ENCODE measurements around the gene CCDC171. TPM values are rescaled to one million over a fixed set of nuclear protein-coding genes. Genes with fewer than 3 reads are reported as not detected.

CCDC171 gene
- total RNA-seq (20.4 TPM), polyA plus RNA-seq (1.6 TPM)

DNA sequence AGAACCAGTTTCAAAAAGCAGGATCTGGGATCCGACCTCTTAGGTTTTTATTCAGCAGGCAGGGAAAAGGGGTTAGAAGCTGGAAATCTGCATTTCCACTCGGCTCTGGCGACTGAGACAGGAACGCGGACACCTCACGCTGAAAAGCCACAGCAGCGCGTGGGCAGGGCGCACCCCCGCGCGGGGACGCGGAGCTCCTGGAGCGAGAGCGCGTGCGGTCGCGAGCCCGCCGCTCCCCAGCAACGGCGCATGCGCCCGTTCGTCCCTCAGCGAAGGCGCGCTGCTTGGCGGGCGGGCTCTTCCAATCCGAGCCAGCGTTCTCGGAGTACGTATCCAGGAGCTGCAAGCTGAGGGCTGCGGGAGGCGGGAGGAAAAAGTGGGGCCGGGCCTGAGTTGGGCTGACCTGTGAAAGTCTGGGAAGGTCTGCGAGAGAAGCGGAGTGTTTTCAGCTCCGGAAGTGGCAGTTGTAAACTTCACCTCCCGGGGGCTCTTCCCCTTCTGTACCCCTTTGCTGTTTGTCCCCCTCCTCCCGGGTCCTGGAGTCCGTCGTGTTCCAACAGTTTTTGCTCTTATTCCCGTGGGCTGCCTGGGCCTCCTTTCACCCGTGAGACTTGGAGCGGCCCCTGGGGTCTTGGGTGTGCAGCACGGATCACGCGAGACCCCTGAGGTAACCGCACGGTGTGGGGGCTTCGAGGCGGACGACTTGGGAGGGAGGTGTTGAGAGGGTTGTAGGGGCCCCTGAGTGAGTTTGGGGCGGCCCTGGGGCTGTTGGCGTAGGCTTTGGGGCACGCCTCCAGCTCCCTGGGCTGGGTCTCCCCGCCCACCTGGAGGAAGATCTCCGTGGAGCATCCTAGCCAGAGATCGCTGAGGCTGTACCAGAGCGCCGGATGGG is at the start of gene CCDC171:
Gene CCDC171 (plus strand): TSS at position 408 of the 892 bp plus-strand sequence. CDS start 11,046 bp downstream, outside the sequence.
- H3K36me3 ChIP-seq (ENCODE audit: insufficient read depth): no peaks in the 10 kb centered on the region
- H3K4me1 ChIP-seq (ENCODE audit: insufficient read depth): no peaks in the 10 kb centered on the region
- DNase-seq (ENCODE audit: extremely low spot score): peak; percentile 93
- under 1% methylated on average over 65 of the region's 65 CpGs for WGBS
- peak within 1 kb of the TSS; percentile 78 for H3K27ac ChIP-seq (ENCODE audit: low read depth)
- peak within 1 kb of the TSS; percentile 60 for H3K4me3 ChIP-seq (ENCODE audit: low read depth, low read length)

DNA sequence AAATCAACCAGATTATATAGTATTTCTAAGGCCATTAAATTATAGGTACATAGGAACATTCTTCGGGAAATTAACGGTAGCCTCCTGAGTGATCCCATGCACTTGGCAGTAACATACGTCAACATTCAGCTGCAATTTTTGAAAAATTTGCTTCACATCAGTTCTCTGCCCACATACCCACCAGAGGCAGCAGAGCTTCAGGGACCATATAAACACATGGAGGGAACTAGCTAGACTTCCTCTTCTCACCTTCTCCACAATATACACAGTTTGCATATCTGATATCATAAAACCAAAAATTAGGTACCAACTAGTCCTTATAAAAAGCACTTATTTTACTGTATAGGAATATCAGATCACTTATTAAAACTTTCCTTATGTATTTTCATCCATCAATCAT is 46.9 kb upstream of the CCDC171 start:
- Histone ChIP-seq H3K36me3 (ENCODE audit: insufficient read depth) (peaks cover 7% of the 10 kb centered on the region), H3K27ac (ENCODE audit: low read depth) (no peak overlapping the region), H3K4me1 (ENCODE audit: insufficient read depth) (no peaks in the 10 kb centered on the region), H3K4me3 (ENCODE audit: low read depth, low read length) (no peak overlapping the region)
- WGBS: 90% methylated on average over 3 of the region's 3 CpGs
- no peak for DNase-seq (ENCODE audit: extremely low spot score)

DNA sequence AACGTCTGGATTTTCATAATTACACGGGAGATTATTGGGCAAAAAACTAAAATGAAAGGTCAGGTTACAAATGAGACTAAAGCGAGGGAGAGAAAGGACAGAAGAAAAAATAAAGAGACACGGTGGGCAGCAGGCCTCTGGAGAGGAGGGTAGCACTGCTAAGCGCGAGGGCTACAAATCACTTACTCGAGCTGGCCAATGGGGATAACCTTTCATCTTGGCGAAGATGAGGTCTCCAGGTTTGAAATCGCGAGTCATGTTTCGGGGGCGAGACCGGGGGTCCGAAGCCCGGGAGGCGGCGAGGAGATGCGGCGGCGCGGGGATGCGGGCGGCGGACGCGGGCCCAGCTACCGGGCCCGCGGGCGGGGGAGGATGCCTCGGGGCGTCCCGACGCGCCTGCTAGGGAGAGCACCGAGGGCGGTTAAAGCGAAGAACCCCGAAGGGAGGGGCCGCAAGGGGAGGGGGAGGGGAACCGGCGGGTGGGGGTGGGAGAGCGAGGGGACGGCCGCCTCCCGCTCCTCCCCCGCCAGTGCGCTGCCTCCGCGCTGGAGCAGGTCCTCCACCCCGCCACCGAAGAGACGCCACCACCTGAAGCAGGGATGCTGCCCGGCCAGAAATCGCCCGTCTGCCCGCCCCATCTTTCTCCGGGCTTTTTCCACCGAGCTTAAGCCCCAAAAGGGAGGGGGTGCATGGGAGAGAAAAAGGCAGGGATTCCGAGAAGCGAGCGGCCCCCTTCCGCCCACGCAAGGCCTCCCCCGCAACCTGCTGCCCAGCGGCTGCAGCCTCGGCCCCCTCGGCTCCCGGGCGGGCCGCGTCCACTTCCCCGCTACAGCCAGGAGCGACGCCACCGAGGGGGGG is 42.7 kb upstream of the CCDC171 start:
- DNase-seq (ENCODE audit: extremely low spot score): no peak
- peak overlapping the region; percentile 89 for H3K27ac ChIP-seq (ENCODE audit: low read depth)
- peaks cover 7% of the 10 kb centered on the region for H3K36me3 ChIP-seq (ENCODE audit: insufficient read depth)
- H3K4me3 ChIP-seq (ENCODE audit: low read depth, low read length): peak overlapping the region; percentile 97
- H3K4me1 ChIP-seq (ENCODE audit: insufficient read depth): peaks cover 2% of the 10 kb centered on the region
- WGBS: under 1% methylated on average over 76 of the region's 76 CpGs

DNA sequence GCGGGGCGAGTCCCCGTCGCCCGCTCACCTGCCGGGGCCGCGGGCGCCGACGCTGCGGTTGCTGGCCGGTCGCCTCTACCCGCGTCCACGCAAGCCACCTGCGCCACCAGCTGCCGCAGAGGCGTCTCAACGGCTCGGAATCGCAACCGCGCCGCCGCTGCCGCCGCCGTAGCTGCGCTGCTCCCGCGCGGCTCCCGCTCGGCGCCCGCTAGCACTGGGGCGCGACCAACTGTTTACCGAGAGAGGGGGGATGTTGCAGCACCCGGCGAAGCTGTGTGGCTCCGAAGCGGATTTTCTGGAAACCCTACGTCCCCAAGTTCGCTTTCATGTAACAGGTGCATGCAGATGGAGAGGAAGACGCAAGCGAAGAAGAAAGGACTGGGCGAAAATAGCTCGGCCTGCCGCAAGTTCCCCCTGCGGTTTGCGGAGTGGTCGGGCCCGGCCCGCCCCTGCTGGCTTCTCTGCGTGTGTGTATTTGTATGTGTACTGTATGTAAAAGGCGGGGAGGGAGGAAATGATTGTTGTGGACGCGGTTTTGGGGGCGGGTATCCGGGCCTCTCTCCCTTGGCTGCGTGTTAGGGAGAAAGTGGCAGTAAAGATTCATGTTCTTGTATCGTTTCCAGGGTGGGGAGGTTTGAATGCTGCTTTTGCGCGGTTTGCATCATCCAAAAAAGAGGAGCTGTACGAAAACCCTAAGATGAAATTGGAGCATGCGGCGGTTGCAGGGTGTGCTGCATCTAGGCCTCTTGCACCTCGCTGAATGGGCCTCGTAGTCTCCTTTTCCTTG is 41.9 kb upstream of the CCDC171 start, which contains the start of gene PSIP1:
Gene PSIP1 (minus strand): TSS at position 182 of the 787 bp plus-strand sequence. CDS start 782 bp downstream, outside the sequence.
- WGBS: under 1% methylated on average over 72 of the region's 72 CpGs
- peak; percentile 76 for DNase-seq (ENCODE audit: extremely low spot score)

DNA sequence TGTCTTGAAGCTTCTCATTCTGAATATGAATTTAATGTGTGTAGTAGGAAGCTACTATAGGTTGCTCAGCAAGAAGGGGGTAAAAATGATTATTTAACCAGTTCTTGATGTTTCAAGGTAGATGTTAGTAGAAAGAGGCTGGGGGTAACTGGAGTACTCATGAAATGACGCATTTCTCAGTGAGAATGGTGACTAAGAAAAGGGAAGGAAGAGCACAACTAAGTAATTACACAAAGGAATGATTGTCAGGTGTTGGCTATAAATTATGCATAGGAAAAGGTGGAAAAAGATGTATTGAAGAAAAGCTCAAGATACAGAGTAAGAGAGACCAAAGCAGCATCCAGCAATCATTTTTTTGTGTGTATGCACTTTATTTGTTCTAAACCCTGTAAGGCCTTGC is 40.6 kb upstream of the CCDC171 start:
- H3K27ac ChIP-seq (ENCODE audit: low read depth): no peak overlapping the region
- WGBS: 88% methylated on average over 1 of the region's 1 CpG
- peaks cover 1% of the 10 kb centered on the region for H3K36me3 ChIP-seq (ENCODE audit: insufficient read depth)
- DNase-seq (ENCODE audit: extremely low spot score): no peak
- no peak overlapping the region for H3K4me3 ChIP-seq (ENCODE audit: low read depth, low read length)
- H3K4me1 ChIP-seq (ENCODE audit: insufficient read depth): peaks cover 2% of the 10 kb centered on the region

More for the DNA sequence above, 41.9 kb upstream of the CCDC171 start, which contains the start of gene PSIP1:
- peaks cover 5% of the 10 kb centered on the region for H3K36me3 ChIP-seq (ENCODE audit: insufficient read depth)
- peak within 1 kb of the TSS; percentile 97 for H3K4me3 ChIP-seq (ENCODE audit: low read depth, low read length)
- peaks cover 2% of the 10 kb centered on the region for H3K4me1 ChIP-seq (ENCODE audit: insufficient read depth)
- peak within 1 kb of the TSS; percentile 89 for H3K27ac ChIP-seq (ENCODE audit: low read depth)

DNA sequence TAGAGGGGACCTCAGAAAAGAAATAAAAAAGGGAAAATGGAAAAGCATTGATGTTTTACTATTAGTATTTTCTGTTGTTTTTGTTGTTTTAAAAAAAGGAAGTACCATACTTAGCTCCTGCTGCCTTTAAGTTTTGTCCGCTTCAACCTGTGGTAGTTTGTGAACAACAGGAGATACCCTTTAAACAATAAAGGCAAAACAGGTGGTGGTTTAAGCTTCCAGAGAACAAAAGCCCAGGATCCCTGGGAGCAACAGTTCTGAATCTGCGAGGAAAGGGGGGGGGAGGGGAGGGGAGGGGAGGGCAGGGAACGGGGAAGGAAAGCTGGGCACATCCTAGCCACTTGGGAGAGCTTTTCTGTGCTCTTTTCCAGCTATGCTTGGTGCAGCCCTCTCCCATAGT is 40.0 kb upstream of the CCDC171 start:
- WGBS: 42% methylated on average over 3 of the region's 3 CpGs
- Histone ChIP-seq H3K36me3 (ENCODE audit: insufficient read depth) (no peaks in the 10 kb centered on the region), H3K4me1 (ENCODE audit: insufficient read depth) (peaks cover 2% of the 10 kb centered on the region), H3K4me3 (ENCODE audit: low read depth, low read length) (no peak overlapping the region), H3K27ac (ENCODE audit: low read depth) (no peak overlapping the region)
- no peak for DNase-seq (ENCODE audit: extremely low spot score)

DNA sequence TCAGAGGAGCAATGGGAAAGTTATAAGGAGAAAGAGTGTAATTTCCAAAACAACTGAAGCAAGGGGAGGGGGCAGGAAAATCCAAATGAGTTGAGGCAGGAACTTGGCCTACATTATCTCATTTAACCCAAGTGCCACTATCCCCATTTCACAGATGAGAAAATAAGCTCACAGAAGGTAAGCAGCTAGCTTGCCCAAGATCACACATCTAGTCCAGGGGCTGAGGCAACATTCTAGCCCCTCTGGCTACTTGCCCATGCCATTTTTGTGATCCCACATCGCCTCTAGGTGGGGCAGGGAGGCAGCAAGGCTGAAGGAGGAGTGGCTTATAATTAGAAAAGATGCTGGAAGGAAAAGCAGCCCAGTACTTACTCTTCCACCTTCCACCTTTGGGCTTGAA is 39.5 kb upstream of the CCDC171 start:
- 55% methylated on average over 1 of the region's 1 CpG for WGBS
- peaks cover 2% of the 10 kb centered on the region for H3K4me1 ChIP-seq (ENCODE audit: insufficient read depth)
- H3K27ac ChIP-seq (ENCODE audit: low read depth): no peak overlapping the region
- H3K36me3 ChIP-seq (ENCODE audit: insufficient read depth): no peaks in the 10 kb centered on the region
- H3K4me3 ChIP-seq (ENCODE audit: low read depth, low read length): no peak overlapping the region
- no peak for DNase-seq (ENCODE audit: extremely low spot score)

GRCh38 chr9:15519831-15520230 is 33.0 kb upstream of the CCDC171 start:
- no peak overlapping the region for H3K4me3 ChIP-seq (ENCODE audit: low read depth, low read length)
- 85% methylated on average over 2 of the region's 2 CpGs for WGBS
- no peaks in the 10 kb centered on the region for H3K36me3 ChIP-seq (ENCODE audit: insufficient read depth)
- H3K27ac ChIP-seq (ENCODE audit: low read depth): no peak overlapping the region
- no peaks in the 10 kb centered on the region for H3K4me1 ChIP-seq (ENCODE audit: insufficient read depth)
- no peak for DNase-seq (ENCODE audit: extremely low spot score)

- no peak overlapping the region for H3K27ac ChIP-seq (ENCODE audit: low read depth)
- WGBS: 63% methylated on average over 8 of the region's 8 CpGs
- no peak for DNase-seq (ENCODE audit: extremely low spot score)
- H3K36me3 ChIP-seq (ENCODE audit: insufficient read depth): no peaks in the 10 kb centered on the region
- no peak overlapping the region for H3K4me3 ChIP-seq (ENCODE audit: low read depth, low read length)
- no peaks in the 10 kb centered on the region for H3K4me1 ChIP-seq (ENCODE audit: insufficient read depth)
Measured at GRCh38 chr9:15521254-15521653, 31.6 kb upstream of the CCDC171 start.

GRCh38 chr9:15522130-15522755 is 30.6 kb upstream of the CCDC171 start:
- Histone ChIP-seq H3K4me3 (ENCODE audit: low read depth, low read length) (no peak overlapping the region), H3K4me1 (ENCODE audit: insufficient read depth) (no peaks in the 10 kb centered on the region), H3K36me3 (ENCODE audit: insufficient read depth) (no peaks in the 10 kb centered on the region), H3K27ac (ENCODE audit: low read depth) (no peak overlapping the region)
- 95% methylated on average over 3 of the region's 3 CpGs for WGBS
- no peak for DNase-seq (ENCODE audit: extremely low spot score)

- Histone ChIP-seq H3K4me1 (ENCODE audit: insufficient read depth) (no peaks in the 10 kb centered on the region), H3K36me3 (ENCODE audit: insufficient read depth) (no peaks in the 10 kb centered on the region), H3K27ac (ENCODE audit: low read depth) (no peak overlapping the region), H3K4me3 (ENCODE audit: low read depth, low read length) (no peak overlapping the region)
- DNase-seq (ENCODE audit: extremely low spot score): no peak
- 64% methylated on average over 8 of the region's 8 CpGs for WGBS
Measured at GRCh38 chr9:15524845-15525455, 27.9 kb upstream of the CCDC171 start.

GRCh38 chr9:15525958-15526357 is 26.9 kb upstream of the CCDC171 start:
- H3K36me3 ChIP-seq (ENCODE audit: insufficient read depth): no peaks in the 10 kb centered on the region
- no peak overlapping the region for H3K4me3 ChIP-seq (ENCODE audit: low read depth, low read length)
- H3K4me1 ChIP-seq (ENCODE audit: insufficient read depth): no peaks in the 10 kb centered on the region
- no peak for DNase-seq (ENCODE audit: extremely low spot score)
- no peak overlapping the region for H3K27ac ChIP-seq (ENCODE audit: low read depth)
- WGBS: 50% methylated on average over 2 of the region's 2 CpGs
